Measurements from ENCODE around the gene HMGN3. TPM values are rescaled to one million over a fixed set of nuclear protein-coding genes. Genes with fewer than 3 reads are reported as not detected.

HMGN3 gene
- total RNA-seq: 23.7 and 30.3 TPM in 2 replicates

- no peak for TF ChIP-seq CTCF (IDR thresholded peaks at IDR 0.05; ENCODE audit: insufficient read depth, low read depth, low read length)
- peak within 1 kb of the TSS; percentile 99 for H3K4me3 ChIP-seq (ENCODE audit: low read depth, low read length)
- peak; percentile 94 for DNase-seq (ENCODE audit: low read depth)
Observed at GRCh38 chr6:79234150-79235022, at the start of gene HMGN3. TSS of gene HMGN3 (minus strand) at chr6:79234682.

DNA sequence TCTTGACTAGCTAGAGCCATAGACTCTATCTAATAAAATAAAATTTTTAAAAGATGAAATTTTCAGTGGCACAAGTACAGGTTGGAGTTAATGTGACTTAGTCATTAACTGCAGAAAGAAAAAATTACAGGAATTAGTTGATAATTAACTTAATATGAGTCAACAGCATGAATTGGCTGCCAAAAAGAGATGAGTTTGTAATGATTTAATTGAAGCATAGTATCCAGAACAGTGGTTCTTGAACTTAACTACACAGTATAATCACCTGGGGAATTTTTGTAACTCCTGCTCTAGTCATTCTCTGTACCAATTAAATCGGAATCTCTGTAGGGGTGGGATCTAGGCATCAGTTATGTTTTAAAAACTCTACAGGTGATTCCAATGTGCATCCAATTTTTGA lies 46.3 kb upstream of the HMGN3 start:
- TF ChIP-seq CTCF (IDR thresholded peaks at IDR 0.05; ENCODE audit: insufficient read depth, low read depth, low read length): no peak
- H3K4me3 ChIP-seq (ENCODE audit: low read depth, low read length): no peak overlapping the region
- no peak for DNase-seq (ENCODE audit: low read depth)

GRCh38 chr6:79277109-79277508 lies 42.6 kb upstream of the HMGN3 start:
- TF ChIP-seq CTCF (IDR thresholded peaks at IDR 0.05; ENCODE audit: insufficient read depth, low read depth, low read length): no peak
- H3K4me3 ChIP-seq (ENCODE audit: low read depth, low read length): no peak overlapping the region
- DNase-seq (ENCODE audit: low read depth): peak; percentile 4

DNA sequence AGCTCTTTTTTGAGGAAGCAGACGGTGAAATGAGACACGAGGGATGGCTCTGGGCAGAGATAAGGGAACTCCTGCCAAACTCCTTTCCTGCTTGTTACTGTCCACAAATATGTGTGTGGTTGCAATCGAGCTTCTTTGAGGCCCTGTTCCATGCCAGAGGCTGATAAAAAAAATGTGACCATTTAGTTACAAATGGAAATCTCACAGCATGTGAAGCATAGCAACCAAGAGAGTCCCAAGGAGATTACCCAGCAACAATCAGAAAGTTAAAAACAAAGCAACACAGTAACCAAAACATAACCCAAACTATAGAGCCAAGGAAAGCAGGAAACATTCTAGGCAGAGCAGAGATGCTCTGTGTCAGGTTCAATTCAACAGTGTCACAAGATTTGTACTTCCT lies 35.4 kb upstream of the HMGN3 start:
- no peak overlapping the region for H3K4me3 ChIP-seq (ENCODE audit: low read depth, low read length)

DNA sequence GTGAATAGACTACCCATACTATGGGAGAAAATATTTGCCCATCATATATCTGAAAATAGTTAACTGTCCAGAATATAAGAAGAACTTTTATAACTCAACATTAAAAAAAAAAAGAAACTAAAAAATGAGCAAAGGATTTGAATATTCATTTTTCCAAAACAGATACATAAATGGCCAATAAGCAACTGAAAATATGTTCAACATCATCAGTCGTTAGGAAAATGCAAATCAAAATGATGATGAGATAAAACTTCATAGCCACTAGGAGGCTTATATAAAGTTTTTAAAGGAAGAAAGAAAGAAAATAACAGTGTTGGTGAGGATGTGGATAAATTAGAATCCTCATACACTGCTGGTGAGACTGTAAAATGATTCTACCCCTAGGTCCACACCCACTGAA lies 32.6 kb upstream of the HMGN3 start:
- no peak for TF ChIP-seq CTCF (IDR thresholded peaks at IDR 0.05; ENCODE audit: insufficient read depth, low read depth, low read length)
- DNase-seq (ENCODE audit: low read depth): no peak

More for the DNA sequence above, 35.4 kb upstream of the HMGN3 start:
- TF ChIP-seq CTCF (IDR thresholded peaks at IDR 0.05; ENCODE audit: insufficient read depth, low read depth, low read length): no peak
- peak; percentile 79 for DNase-seq (ENCODE audit: low read depth)

GRCh38 chr6:79266051-79266450 lies 31.6 kb upstream of the HMGN3 start:
- no peak overlapping the region for H3K4me3 ChIP-seq (ENCODE audit: low read depth, low read length)
- DNase-seq (ENCODE audit: low read depth): no peak
- TF ChIP-seq CTCF (IDR thresholded peaks at IDR 0.05; ENCODE audit: insufficient read depth, low read depth, low read length): no peak

More for the DNA sequence above, 32.6 kb upstream of the HMGN3 start:
- no peak overlapping the region for H3K4me3 ChIP-seq (ENCODE audit: low read depth, low read length)
